ENCODE data around the gene PIM2.

DNA sequence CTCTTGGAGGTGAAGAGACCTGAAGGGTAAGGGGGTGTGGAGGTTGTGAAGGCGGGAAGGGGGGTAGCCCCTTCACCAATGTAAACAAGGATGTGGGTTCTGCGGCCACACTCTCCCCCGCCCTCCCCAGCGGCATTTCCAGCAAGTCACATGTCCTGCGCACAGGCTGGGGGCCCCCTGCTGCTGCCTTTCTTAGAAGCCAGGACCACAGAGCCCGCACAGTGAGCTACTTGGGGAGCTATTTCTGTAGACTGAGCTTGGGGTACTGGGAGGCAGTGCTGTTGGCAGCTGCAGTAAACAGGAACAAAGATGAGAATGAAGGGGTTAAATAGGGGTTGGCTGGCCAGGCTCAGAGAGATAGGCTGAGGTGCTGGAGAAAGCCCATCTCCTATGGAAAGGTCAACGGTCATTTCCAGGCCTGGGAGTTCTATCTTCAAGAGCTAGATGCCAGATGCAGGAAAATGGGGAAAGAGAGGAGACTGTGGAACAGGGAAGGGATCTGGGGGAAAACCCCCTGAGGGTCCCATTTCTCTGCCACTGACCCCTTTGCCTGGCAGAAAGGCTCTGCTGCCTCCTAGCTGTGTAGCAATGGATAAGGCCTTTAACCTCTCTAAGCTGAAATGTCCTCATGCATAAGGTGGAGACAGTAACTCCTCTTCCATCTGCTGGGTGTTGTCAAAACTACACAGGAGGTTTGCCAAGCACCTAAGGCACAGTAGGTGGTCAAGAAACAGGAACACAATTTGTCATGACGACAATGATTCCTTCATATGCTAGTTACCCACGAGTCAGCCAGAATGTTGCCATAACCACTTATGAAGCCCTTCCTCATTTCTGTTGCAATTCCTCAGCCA is 18.5 kb upstream of the PIM2 start:
- TF ChIP-seq, protein P1, sequence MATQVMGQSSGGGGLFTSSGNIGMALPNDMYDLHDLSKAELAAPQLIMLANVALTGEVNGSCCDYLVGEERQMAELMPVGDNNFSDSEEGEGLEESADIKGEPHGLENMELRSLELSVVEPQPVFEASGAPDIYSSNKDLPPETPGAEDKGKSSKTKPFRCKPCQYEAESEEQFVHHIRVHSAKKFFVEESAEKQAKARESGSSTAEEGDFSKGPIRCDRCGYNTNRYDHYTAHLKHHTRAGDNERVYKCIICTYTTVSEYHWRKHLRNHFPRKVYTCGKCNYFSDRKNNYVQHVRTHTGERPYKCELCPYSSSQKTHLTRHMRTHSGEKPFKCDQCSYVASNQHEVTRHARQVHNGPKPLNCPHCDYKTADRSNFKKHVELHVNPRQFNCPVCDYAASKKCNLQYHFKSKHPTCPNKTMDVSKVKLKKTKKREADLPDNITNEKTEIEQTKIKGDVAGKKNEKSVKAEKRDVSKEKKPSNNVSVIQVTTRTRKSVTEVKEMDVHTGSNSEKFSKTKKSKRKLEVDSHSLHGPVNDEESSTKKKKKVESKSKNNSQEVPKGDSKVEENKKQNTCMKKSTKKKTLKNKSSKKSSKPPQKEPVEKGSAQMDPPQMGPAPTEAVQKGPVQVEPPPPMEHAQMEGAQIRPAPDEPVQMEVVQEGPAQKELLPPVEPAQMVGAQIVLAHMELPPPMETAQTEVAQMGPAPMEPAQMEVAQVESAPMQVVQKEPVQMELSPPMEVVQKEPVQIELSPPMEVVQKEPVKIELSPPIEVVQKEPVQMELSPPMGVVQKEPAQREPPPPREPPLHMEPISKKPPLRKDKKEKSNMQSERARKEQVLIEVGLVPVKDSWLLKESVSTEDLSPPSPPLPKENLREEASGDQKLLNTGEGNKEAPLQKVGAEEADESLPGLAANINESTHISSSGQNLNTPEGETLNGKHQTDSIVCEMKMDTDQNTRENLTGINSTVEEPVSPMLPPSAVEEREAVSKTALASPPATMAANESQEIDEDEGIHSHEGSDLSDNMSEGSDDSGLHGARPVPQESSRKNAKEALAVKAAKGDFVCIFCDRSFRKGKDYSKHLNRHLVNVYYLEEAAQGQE (IDR thresholded peaks at IDR 0.05; ENCODE audit: insufficient read depth in 1 of 2, low read depth in 2 of 2, low read length in 2 of 2): no peak
- no peak for TF ChIP-seq POLR2AphosphoS5 (IDR thresholded peaks at IDR 0.05; ENCODE audit: low read depth, low read length)

Data from PFSK-1 (cell line).